GM13976 (cell line): Measurements from ENCODE around the gene HMX3.
A peak's percentile ranks its signal among the peaks of the same experiment; 100 is the strongest.

Experiments used
- DNase-seq: peaks from one replicate; pipeline ENCODE4 v3.0.0; 2012; ENCODE audit warnings: low spot score
- in situ Hi-C: fragments of 300-500 bp; cut with MboI; formaldehyde crosslinking; loops from one replicate; pipeline ENCODE4 v1.12.0; 2022; ENCODE audit warnings: low sequenced_read_pairs, mixed read lengths, inconsistent platforms; ENCODE audit not compliant: unreplicated experiment
- TF ChIP-seq, protein P1 (sequence below): IDR thresholded peaks from 2 replicates; pipeline ENCODE4 v1.5.1; 2012; ENCODE audit warnings: borderline replicate concordance, mild to moderate bottlenecking; ENCODE audit not compliant: insufficient read depth; ENCODE audit errors: extremely low read depth, missing control alignments, control extremely low read depth

Gene HMX3

DNA sequence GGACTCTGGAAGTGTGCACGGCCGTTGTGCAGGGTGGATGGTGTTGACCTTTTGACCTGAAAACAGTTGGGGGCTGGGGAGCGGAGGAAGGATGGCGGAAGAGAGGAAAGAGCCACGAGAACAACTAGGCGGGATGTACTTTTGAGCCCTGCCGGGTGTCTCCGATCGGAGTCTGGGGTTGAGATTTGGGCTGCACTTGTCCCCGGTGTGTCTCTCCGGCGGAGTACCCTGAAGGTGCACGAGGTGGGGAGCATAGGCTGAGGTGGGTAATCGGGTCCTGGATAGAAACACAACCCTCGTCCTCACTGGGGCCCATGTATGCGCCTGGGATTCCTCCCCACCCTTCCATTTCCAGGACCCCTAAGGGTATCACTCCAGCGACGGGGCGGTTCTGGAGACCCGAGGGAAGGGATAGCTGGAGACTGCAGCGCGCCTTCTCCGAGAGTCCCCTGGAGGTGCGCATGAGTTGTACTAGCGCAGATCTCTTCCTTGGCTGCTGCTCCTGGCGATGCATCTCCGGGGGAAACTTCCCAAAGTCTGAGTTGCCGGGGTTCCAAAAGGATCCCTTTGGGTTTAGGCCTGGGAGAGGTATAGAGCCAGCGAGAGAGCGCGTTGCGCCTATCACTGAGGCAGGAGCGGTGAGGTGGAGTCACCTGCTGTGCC lies 7.5 kb downstream of the HMX3 start:
- in situ Hi-C loops = loop anchor here (5.0 kb wide), 1 partner anchor 409 kb away; no protein-coding TSS in a partner anchor
- DNase-seq = no peak
- TF ChIP-seq, protein P1, sequence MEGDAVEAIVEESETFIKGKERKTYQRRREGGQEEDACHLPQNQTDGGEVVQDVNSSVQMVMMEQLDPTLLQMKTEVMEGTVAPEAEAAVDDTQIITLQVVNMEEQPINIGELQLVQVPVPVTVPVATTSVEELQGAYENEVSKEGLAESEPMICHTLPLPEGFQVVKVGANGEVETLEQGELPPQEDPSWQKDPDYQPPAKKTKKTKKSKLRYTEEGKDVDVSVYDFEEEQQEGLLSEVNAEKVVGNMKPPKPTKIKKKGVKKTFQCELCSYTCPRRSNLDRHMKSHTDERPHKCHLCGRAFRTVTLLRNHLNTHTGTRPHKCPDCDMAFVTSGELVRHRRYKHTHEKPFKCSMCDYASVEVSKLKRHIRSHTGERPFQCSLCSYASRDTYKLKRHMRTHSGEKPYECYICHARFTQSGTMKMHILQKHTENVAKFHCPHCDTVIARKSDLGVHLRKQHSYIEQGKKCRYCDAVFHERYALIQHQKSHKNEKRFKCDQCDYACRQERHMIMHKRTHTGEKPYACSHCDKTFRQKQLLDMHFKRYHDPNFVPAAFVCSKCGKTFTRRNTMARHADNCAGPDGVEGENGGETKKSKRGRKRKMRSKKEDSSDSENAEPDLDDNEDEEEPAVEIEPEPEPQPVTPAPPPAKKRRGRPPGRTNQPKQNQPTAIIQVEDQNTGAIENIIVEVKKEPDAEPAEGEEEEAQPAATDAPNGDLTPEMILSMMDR = no peak

- in situ Hi-C loops = loop anchor here (5.0 kb wide), 1 partner anchor 409 kb away; no protein-coding TSS in a partner anchor
- no peak for DNase-seq
- TF ChIP-seq, protein P1 = no peak
Observed at GRCh38 chr10:123143825-123144168, 8.0 kb downstream of the HMX3 start.

DNA sequence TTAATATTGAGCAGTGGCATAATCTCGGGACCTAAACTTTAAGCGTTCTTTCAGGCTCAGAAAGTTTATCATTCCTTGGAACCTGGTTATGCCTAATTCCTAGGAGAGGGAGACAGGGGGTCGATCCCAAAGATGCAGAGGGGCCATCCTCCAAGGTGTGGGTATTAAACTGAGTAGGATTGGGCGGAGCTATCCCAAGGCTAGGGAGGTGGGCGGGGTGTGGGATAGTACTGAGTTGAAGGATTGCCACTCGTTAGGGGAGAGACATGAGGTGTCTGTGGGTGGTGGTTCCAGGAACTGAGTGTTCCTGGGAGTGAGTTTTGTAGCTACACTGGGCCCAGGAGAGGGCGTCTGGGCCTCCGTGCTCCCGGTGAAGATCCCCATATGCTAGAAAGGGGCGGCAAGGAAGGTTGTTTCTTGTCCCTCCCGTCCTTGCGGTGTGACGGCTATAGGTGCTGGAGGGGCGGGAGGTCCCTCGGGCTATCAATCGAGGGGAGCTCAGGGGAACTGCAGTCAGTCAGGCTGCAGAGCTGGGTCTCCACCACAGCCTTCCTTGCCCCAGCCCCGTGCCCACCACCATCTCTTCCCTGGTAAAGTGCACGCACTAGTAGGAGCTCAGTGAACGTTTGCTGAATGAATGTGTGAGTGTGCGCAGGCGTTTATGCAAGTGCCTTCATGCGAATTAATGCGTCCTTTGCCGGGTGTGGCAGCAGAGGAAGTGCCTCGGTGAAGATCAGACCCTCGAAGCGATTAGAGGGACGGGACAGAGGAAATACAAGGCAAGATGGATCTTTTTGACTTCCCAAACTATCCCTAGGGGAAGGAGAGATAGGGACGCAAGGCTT lies 9.1 kb downstream of the HMX3 start:
- DNase-seq = peak; percentile 46
- TF ChIP-seq, protein P1 = no peak
- in situ Hi-C loops = loop anchor here (5.0 kb wide), 1 partner anchor 407 kb away; no protein-coding TSS in a partner anchor

DNA sequence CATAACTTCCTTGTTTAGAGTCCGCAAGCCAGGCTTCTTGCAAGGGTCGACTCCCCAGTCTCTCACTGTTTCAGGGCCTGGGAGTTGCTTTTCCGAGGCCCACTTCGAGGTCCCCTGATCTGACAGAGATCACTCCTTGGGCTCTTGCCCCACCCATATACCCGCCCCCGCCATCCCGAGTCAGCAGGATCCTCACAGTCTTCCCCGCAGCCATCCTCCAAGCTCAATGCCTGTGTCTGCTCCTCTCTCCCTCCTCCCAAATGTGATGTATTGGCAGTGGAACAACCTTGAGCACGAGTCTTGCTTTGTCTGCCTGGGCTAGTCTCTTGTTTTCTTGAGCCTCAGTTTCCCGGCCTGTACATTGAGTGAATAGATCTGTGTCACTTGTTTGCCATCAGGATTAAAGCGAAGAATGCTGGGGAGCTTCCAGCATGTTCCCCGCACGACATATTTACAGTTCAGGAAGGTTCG lies 9.8 kb downstream of the HMX3 start:
- TF ChIP-seq, protein P1 = no peak
- in situ Hi-C loops = no loop called here
- peak; percentile 26 for DNase-seq

- DNase-seq = peak; percentile 32
- TF ChIP-seq, protein P1 = no peak
- in situ Hi-C loops = no loop called here
Observed at GRCh38 chr10:123146013-123146893, 10.5 kb downstream of the HMX3 start.

DNA sequence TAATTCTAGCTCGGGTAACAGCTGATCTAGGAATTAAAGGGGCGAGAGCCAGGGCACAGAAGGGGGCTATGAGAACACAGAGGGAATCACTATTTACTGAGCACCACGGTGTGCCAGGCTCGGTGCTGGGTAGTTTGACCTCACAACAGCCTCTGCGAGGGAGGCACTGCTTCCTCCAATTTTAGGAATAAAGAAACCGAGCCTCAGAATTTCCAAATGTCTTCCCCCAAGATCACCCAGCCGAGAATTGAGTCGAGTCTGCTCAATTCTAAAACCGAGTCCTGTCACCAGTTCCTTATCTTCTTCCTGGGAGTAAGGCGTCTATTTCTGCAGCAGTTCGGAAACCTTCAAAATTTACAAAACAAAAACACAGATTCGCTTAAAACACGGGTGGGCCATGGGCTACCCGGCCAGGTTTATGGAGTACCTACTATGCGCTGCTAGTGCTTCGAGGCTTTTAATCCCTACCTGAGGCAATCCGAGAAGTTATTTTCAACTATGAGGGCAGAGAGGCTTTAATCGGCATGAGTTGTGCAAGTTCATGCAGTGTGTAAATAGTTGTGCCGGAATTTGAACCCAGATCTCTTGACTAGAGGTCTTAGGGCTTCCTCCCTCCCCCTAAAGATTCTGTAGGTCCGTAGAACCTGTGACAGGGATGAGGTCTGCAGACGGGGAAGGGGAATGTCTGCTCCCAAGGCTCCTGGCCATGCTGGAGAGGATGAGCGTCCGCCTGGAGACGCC lies 11.3 kb downstream of the HMX3 start:
- DNase-seq = no peak
- in situ Hi-C loops = no loop called here
- TF ChIP-seq, protein P1 = no peak
